HUDEP-2 (cell line): ENCODE measurements around the gene PRR32.
"Not testable (repeated sequence)": the region's sequence is repeated elsewhere in the genome, so short reads cannot be mapped to it uniquely, and the experiment has no call there.

Source experiments
- DNase-seq, 76 experiments: peaks; one replicate each; lab custom pipeline; 2025; ENCODE audit not compliant: unreplicated experiment in 76 of 76; lab: John Stamatoyannopoulos, UW

Gene PRR32

GRCh38 chrX:126819429-126819828 lies at the start of gene PRR32:
TSS of gene PRR32 (plus strand) at chrX:126819729. CDS start at chrX:126819844, 115 bp downstream.
- DNase-seq = no peak

GRCh38 chrX:126770179-126770578 lies 49.4 kb upstream of the PRR32 start:
- DNase-seq = peak in 6 of 76 experiments; percentile 0 to 28 (median 8)

GRCh38 chrX:126785539-126785938 lies 34.0 kb upstream of the PRR32 start:
- DNase-seq = no peak

GRCh38 chrX:126799059-126799458 lies 20.5 kb upstream of the PRR32 start:
- no peak for DNase-seq

GRCh38 chrX:126806784-126807183 lies 12.7 kb upstream of the PRR32 start:
- DNase-seq = not testable (repeated sequence)

GRCh38 chrX:126815806-126816205 lies 3.7 kb upstream of the PRR32 start:
- DNase-seq = no peak

GRCh38 chrX:126820700-126821420 lies 1.3 kb downstream of the PRR32 start:
- no peak for DNase-seq

- no peak for DNase-seq
Measured at GRCh38 chrX:126824338-126825007, 4.9 kb downstream of the PRR32 start.

GRCh38 chrX:126825566-126826193 lies 6.2 kb downstream of the PRR32 start:
- DNase-seq = no peak

- DNase-seq = no peak
Measured at GRCh38 chrX:126836186-126836585, 16.7 kb downstream of the PRR32 start.

GRCh38 chrX:126847143-126847542 lies 27.6 kb downstream of the PRR32 start:
- DNase-seq = no peak

GRCh38 chrX:126855839-126856524 lies 36.5 kb downstream of the PRR32 start:
- DNase-seq = no peak
